Upper lobe of left lung (tissue), 4 donors: Measurements from ENCODE around the gene TLR10.

Experiments
- CTCF ChIP-seq, 6 experiments: fragments of 450-650 bp in 4 of 6; fragments of 200-600 bp in 2 of 6; sonication (generic) in 2 of 6; IDR thresholded peaks; one replicate each; pipeline ENCODE4 v1.5.1; 2016 to 2019; ENCODE audit warnings: antibody characterized with exemption in 6 of 6
- POLR2A ChIP-seq, 4 donors: fragments of 450-650 bp; IDR thresholded peaks; one replicate each; pipeline ENCODE4 v1.5.1; 2016 to 2017; ENCODE audit warnings: antibody characterized with exemption in 4 of 4, mild to moderate bottlenecking in 2 of 4

- no peak for TF ChIP-seq CTCF (IDR thresholded peaks at IDR 0.05)
- no peak for TF ChIP-seq POLR2A (IDR thresholded peaks at IDR 0.05)
These were observed 58.9 kb downstream of the TLR10 start for GRCh38 chr4:38723726-38724474.
